H9 (cell line): ENCODE data around the gene SENP7. TPM values are rescaled to one million over a fixed set of nuclear protein-coding genes. Genes with fewer than 3 reads are reported as not detected.
"Not testable (repeated sequence)": the region's sequence is repeated elsewhere in the genome, so short reads cannot be mapped to it uniquely, and the experiment has no call there.

ENCODE experiments used
- DNase-seq: peaks from one replicate; pipeline ENCODE4 v3.0.0-alpha.2; 2017
- H2AFZ ChIP-seq: one replicate; pipeline ENCODE4 v1.6.1; 2013; ENCODE audit warnings: mild to moderate bottlenecking, low read length, control low read depth, moderate library complexity
- H2AK5ac ChIP-seq: 2 replicates; pipeline ENCODE4 v1.6.1; 2013; ENCODE audit warnings: low read length, control low read depth, mixed read lengths; ENCODE audit not compliant: insufficient read length
- H2BK120ac ChIP-seq: one replicate; pipeline ENCODE4 v1.6.1; 2013; ENCODE audit warnings: low read depth, mild to moderate bottlenecking, low read length, control low read depth, inconsistent platforms; ENCODE audit not compliant: poor library complexity, severe bottlenecking
- H2BK12ac ChIP-seq: 2 replicates; pipeline ENCODE4 v1.6.1; 2013; ENCODE audit warnings: low read length, control low read depth, mixed read lengths, low read depth; ENCODE audit not compliant: insufficient read length
- H2BK15ac ChIP-seq: 2 replicates; pipeline ENCODE4 v1.6.1; 2013; ENCODE audit warnings: low read depth, low read length, control low read depth
- H2BK20ac ChIP-seq: one replicate; pipeline ENCODE4 v1.6.1; 2013; ENCODE audit warnings: low read depth, mild to moderate bottlenecking, low read length, control low read depth, inconsistent platforms; ENCODE audit not compliant: poor library complexity, severe bottlenecking
- H2BK5ac ChIP-seq: 2 replicates; pipeline ENCODE4 v1.6.1; 2013; ENCODE audit warnings: low read length, control low read depth, mixed read lengths; ENCODE audit not compliant: insufficient read length
- H3K14ac ChIP-seq: 2 replicates; pipeline ENCODE4 v1.6.1; 2013; ENCODE audit warnings: low read length, control low read depth; ENCODE audit not compliant: insufficient read depth
- H3K18ac ChIP-seq: 2 replicates; pipeline ENCODE4 v1.6.1; 2013; ENCODE audit warnings: low read depth, mild to moderate bottlenecking, mixed read lengths, low read length, control low read depth; ENCODE audit not compliant: insufficient read length
- H3K23ac ChIP-seq: 2 replicates; pipeline ENCODE4 v1.6.1; 2013; ENCODE audit warnings: low read length, control low read depth, mixed read lengths, low read depth; ENCODE audit not compliant: insufficient read length
- H3K23me2 ChIP-seq: 2 replicates; pipeline ENCODE4 v1.6.1; 2013; ENCODE audit warnings: low read depth, mild to moderate bottlenecking, mixed read lengths, low read length, control low read depth; ENCODE audit not compliant: insufficient read length, poor library complexity, severe bottlenecking
- H3K27ac ChIP-seq: 2 replicates; pipeline ENCODE4 v1.5.1; 2013; ENCODE audit warnings: low read length, control low read depth, mixed read lengths, low read depth; ENCODE audit not compliant: insufficient read length
- H3K27me3 ChIP-seq: 2 replicates; pipeline ENCODE4 v1.6.1; 2013; ENCODE audit warnings: low read length, control low read depth, inconsistent platforms; ENCODE audit not compliant: insufficient read depth
- H3K4ac ChIP-seq: 2 replicates; pipeline ENCODE4 v1.6.1; 2013; ENCODE audit warnings: low read depth, mild to moderate bottlenecking, control low read depth, inconsistent platforms, low read length, moderate library complexity
- H3K4me1 ChIP-seq: 2 replicates; pipeline ENCODE4 v1.6.1; 2013; ENCODE audit warnings: low read length, control low read depth, inconsistent platforms; ENCODE audit not compliant: insufficient read depth
- H3K4me2 ChIP-seq: 2 replicates; pipeline ENCODE4 v1.6.1; 2013; ENCODE audit warnings: low read length, control low read depth, mixed read lengths; ENCODE audit not compliant: insufficient read length, insufficient read depth
- H3K56ac ChIP-seq: 2 replicates; pipeline ENCODE4 v1.6.1; 2013; ENCODE audit warnings: low read depth, mild to moderate bottlenecking, mixed read lengths, low read length, control low read depth; ENCODE audit not compliant: insufficient read length
- H3K79me1 ChIP-seq: 2 replicates; pipeline ENCODE4 v1.6.1; 2013; ENCODE audit warnings: low read depth, mild to moderate bottlenecking, moderate library complexity, low read length, control low read depth, inconsistent platforms; ENCODE audit not compliant: insufficient read depth, poor library complexity, severe bottlenecking
- H3K79me2 ChIP-seq: 2 replicates; pipeline ENCODE4 v1.6.1; 2013; ENCODE audit warnings: low read length, control low read depth, inconsistent platforms; ENCODE audit not compliant: insufficient read depth
- H3K9ac ChIP-seq: 2 replicates; pipeline ENCODE4 v1.6.1; 2013; ENCODE audit warnings: low read length, control low read depth, mixed read lengths; ENCODE audit not compliant: insufficient read length; ENCODE audit errors: extremely low read depth
- H3K9me3 ChIP-seq: one replicate; pipeline ENCODE4 v1.6.1; 2013; ENCODE audit warnings: low read depth, low read length, inconsistent platforms; ENCODE audit not compliant: control insufficient read depth
- H3T11ph ChIP-seq: one replicate; pipeline ENCODE4 v1.6.1; 2013; ENCODE audit warnings: mild to moderate bottlenecking, low read length, control low read depth, inconsistent platforms
- H4K20me1 ChIP-seq: one replicate; pipeline ENCODE4 v1.6.1; 2013; ENCODE audit not compliant: control insufficient read depth, insufficient read length, insufficient read depth
- H4K5ac ChIP-seq: 2 replicates; pipeline ENCODE4 v1.6.1; 2013; ENCODE audit warnings: low read depth, mild to moderate bottlenecking, mixed read lengths, low read length, control low read depth; ENCODE audit not compliant: insufficient read length
- H4K8ac ChIP-seq: replicated peaks from 2 replicates; pipeline ENCODE4 v1.6.1; 2013; ENCODE audit warnings: low read length, control low read depth, mixed read lengths, low read depth; ENCODE audit not compliant: insufficient read length
- H4K91ac ChIP-seq: 2 replicates; pipeline ENCODE4 v1.6.1; 2013; ENCODE audit warnings: low read depth, mild to moderate bottlenecking, moderate library complexity, mixed read lengths, low read length, control low read depth; ENCODE audit not compliant: insufficient read length
- H3K27ac Mint-ChIP-seq, 3 experiments: 2 replicates in 2 of 3; 3 replicates in 1 of 3; pipeline ENCODE4 v1.8.0; 2020 to 2021; ENCODE audit warnings: mixed read lengths in 3 of 3, mild to moderate bottlenecking in 1 of 3, moderate library complexity in 1 of 3
- H3K27me3 Mint-ChIP-seq: 2 replicates; pipeline ENCODE4 v1.8.0; 2021; ENCODE audit warnings: low read depth, mild to moderate bottlenecking, moderate library complexity, mixed read lengths
- H3K36me3 Mint-ChIP-seq, 3 experiments: 2 replicates in 2 of 3; 3 replicates in 1 of 3; pipeline ENCODE4 v1.8.0; 2020 to 2021; ENCODE audit warnings: low read depth in 3 of 3, mixed read lengths in 3 of 3; ENCODE audit not compliant: insufficient read depth in 1 of 3
- H3K4me1 Mint-ChIP-seq, 2 experiments: 2 replicates each; pipeline ENCODE4 v1.8.0; 2020; ENCODE audit warnings: mixed read lengths in 2 of 2
- H3K4me3 Mint-ChIP-seq, 2 experiments: 2 replicates in 1 of 2; 3 replicates in 1 of 2; pipeline ENCODE4 v1.8.0; 2020 to 2021; ENCODE audit warnings: mild to moderate bottlenecking in 2 of 2, mixed read lengths in 2 of 2, moderate library complexity in 1 of 2
- H3K9me3 Mint-ChIP-seq, 2 experiments: 2 replicates in 1 of 2; 3 replicates in 1 of 2; pipeline ENCODE4 v1.8.0; 2020; ENCODE audit warnings: mild to moderate bottlenecking in 2 of 2, mixed read lengths in 2 of 2, moderate library complexity in 1 of 2
- WGBS: extraction: QIAGEN DNeasy Blood & Tissue Kit; methylation state at CpG from one replicate; pipeline ENCODE4 v1.1.7; 2013; ENCODE audit warnings: missing lambda C conversion rate, low lambda C conversion rate, mixed read lengths; ENCODE audit not compliant: insufficient read length; ENCODE audit errors: extremely low coverage; 5-methylcytosine and 5-hydroxymethylcytosine counted together
- total RNA-seq: library from RNA; stranded (reverse); gene quantifications from 2 replicates; pipeline ENCODE4 v1.2.1, GENCODE V29; 2021
- TF ChIP-seq, protein P1 (sequence below): fragments of 200-600 bp; sonication (generic); conservative IDR thresholded peaks from 3 replicates; pipeline ENCODE4 v1.8.0; 2021; ENCODE audit warnings: antibody characterized with exemption, mild to moderate bottlenecking

The SENP7 gene
- total RNA-seq, 1 experiment from 2014 or later: 8.4 TPM

DNA sequence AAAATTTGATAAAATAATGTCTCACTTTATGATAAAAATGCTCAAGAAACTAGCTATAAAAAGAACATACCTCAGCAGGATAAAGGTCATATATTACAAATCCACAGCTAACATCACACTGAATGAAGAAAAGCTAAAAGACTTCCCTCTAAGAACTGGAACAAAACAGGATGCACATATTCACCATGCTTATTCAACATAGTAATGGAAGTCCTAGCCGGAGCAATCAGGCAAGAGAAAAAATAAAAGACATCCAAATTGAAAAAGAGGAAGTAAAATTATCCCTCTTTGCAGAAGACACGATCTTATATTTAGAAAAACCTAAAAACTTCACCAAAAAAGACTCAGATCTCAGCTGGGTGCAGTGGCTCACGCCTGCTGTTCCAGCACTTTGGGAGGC, 34.0 kb downstream of the SENP7 start:
- Histone ChIP-seq H3K9ac (no peak overlapping the region), H3K9me3 (no peaks in the 10 kb centered on the region)
- peaks cover 2 to 11% (median 5%) of the 10 kb centered on the region in 3 experiments; a peak in 2 of 7 replicates for H3K36me3 Mint-ChIP-seq

DNA sequence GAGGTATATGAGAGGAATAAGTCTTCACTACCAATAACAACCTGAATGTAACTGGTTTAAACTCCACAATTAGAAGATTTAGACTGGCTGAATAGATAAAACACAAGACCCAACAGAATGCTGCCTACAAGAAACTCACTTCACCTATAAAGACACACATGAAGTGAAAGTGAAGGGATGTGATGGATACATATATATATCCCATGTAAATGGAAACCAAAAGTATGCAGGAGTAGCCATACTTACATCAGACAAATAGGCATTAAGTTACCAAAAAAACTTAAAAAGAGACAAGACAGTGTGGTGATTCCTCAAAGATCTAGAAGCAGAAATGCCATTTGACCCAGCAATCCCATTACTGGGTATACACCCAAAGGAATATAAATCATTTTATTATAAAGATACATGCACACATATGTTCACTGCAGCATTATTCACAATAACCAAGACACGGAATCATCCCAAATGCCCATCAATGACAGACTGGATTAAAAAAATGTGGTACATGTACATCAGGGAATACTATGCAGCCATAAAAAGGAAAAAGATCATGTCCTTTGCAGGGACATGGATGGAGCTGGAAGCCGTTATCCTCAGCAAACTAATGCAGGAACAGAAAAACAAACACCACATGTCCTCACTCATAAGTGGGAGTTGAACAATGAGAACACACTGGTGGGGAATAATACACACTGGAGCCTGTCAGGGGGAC, 38.0 kb downstream of the SENP7 start:
- H3K56ac ChIP-seq, H3K79me2 ChIP-seq, H2AK5ac ChIP-seq, H3K23me2 ChIP-seq, H4K5ac ChIP-seq, H3K18ac ChIP-seq, H3K23ac ChIP-seq, H3T11ph ChIP-seq, H3K4me2 ChIP-seq, H3K27me3 ChIP-seq, H3K14ac ChIP-seq, H3K9ac ChIP-seq, H3K27me3 Mint-ChIP-seq, H4K20me1 ChIP-seq, H3K27ac Mint-ChIP-seq, H3K9me3 Mint-ChIP-seq, H3K4ac ChIP-seq, H3K4me1 Mint-ChIP-seq, H2BK20ac ChIP-seq, H3K4me3 Mint-ChIP-seq, H4K8ac ChIP-seq, H3K27ac ChIP-seq, H2BK5ac ChIP-seq, H4K91ac ChIP-seq, H2AFZ ChIP-seq, DNase-seq, H2BK15ac ChIP-seq, H2BK12ac ChIP-seq, H3K79me1 ChIP-seq, H2BK120ac ChIP-seq, H3K9me3 ChIP-seq, H3K4me1 ChIP-seq: not testable (repeated sequence)
- peaks cover 2 to 11% (median 9%) of the 10 kb centered on the region in 3 experiments; a peak in 4 of 7 replicates for H3K36me3 Mint-ChIP-seq
- no CpG with 5 or more reads among the region's 2 CpGs for WGBS

More for the DNA sequence above, 34.0 kb downstream of the SENP7 start:
- Histone ChIP-seq H3K23ac (no peak overlapping the region), H3K79me2 (no peaks in the 10 kb centered on the region), H2BK5ac (no peak overlapping the region), H3K18ac (no peak overlapping the region), H3K14ac (no peak overlapping the region), H2AFZ (no peak overlapping the region), H3K56ac (no peak overlapping the region), H3T11ph (no peak overlapping the region), H2BK120ac (no peak overlapping the region), H3K4me1 (no peaks in the 10 kb centered on the region), H3K23me2 (no peaks in the 10 kb centered on the region), H4K91ac (no peak overlapping the region), H2BK20ac (no peak overlapping the region), H3K4ac (no peak overlapping the region), H4K5ac (no peak overlapping the region), H2AK5ac (no peak overlapping the region), H3K4me2 (no peak overlapping the region), H3K27ac (no peak overlapping the region), H3K27me3 (no peaks in the 10 kb centered on the region), H2BK15ac (no peak overlapping the region), H4K8ac (no peak overlapping the region), H4K20me1 (no peaks in the 10 kb centered on the region), H3K79me1 (no peaks in the 10 kb centered on the region), H2BK12ac (no peak overlapping the region)
- no peak overlapping the region; a peak in 1 of 7 replicates for H3K27ac Mint-ChIP-seq
- no peak for DNase-seq
- peaks cover 0 to 4% of the 10 kb centered on the region in 2 experiments; a peak in 1 of 4 replicates for H3K4me1 Mint-ChIP-seq
- H3K27me3 Mint-ChIP-seq: no peaks in the 10 kb centered on the region
- no peak overlapping the region for H3K4me3 Mint-ChIP-seq
- peaks cover 0 to 3% of the 10 kb centered on the region in 2 experiments; a peak in 1 of 5 replicates for H3K9me3 Mint-ChIP-seq
- TF ChIP-seq, protein P1, sequence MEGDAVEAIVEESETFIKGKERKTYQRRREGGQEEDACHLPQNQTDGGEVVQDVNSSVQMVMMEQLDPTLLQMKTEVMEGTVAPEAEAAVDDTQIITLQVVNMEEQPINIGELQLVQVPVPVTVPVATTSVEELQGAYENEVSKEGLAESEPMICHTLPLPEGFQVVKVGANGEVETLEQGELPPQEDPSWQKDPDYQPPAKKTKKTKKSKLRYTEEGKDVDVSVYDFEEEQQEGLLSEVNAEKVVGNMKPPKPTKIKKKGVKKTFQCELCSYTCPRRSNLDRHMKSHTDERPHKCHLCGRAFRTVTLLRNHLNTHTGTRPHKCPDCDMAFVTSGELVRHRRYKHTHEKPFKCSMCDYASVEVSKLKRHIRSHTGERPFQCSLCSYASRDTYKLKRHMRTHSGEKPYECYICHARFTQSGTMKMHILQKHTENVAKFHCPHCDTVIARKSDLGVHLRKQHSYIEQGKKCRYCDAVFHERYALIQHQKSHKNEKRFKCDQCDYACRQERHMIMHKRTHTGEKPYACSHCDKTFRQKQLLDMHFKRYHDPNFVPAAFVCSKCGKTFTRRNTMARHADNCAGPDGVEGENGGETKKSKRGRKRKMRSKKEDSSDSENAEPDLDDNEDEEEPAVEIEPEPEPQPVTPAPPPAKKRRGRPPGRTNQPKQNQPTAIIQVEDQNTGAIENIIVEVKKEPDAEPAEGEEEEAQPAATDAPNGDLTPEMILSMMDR: no peak
- no CpG with 5 or more reads among the region's 3 CpGs for whole genome bisulfite sequencing
